Heart left ventricle (tissue), 16 donors: ENCODE measurements around the gene TMIGD1. TPM values are rescaled to one million over a fixed set of nuclear protein-coding genes. Genes with fewer than 3 reads are reported as not detected.

Source experiments
- ATAC-seq, 4 donors: fragments of 200-7000 bp; cut with Tn5 transposase; one replicate each; pipeline ENCODE4 v1.9.1; 2020 to 2022; ENCODE audit warnings: moderate library complexity in 4 of 4, mild to moderate bottlenecking in 3 of 4, moderate number of reproducible peaks in 1 of 4
- DNase-seq, 5 donors: peaks; one replicate each; pipeline ENCODE4 v3.0.0-alpha.2; 2020
- H3K27ac ChIP-seq, 12 donors: fragments of 200-600 bp; sonication (generic) in 4 of 12; one replicate each; pipeline versions ENCODE4 v1.5.0 to v1.8.0; 2016 to 2022; ENCODE audit warnings: mild to moderate bottlenecking in 2 of 12
- H3K27me3 ChIP-seq, 9 donors: fragments of 200-600 bp; sonication (generic) in 2 of 9; one replicate each; pipeline versions ENCODE4 v1.5.1 to v1.8.0; 2016 to 2022; ENCODE audit warnings: mild to moderate bottlenecking in 3 of 9
- H3K36me3 ChIP-seq, 9 donors: fragments of 200-600 bp; sonication (generic) in 2 of 9; one replicate each; pipeline versions ENCODE4 v1.5.0 to v1.8.0; 2018 to 2022; ENCODE audit warnings: mild to moderate bottlenecking in 2 of 9
- H3K4me1 ChIP-seq, 12 donors: fragments of 200-600 bp; sonication (generic) in 4 of 12; one replicate each; pipeline versions ENCODE4 v1.5.0 to v1.8.0; 2016 to 2022; ENCODE audit warnings: mild to moderate bottlenecking in 3 of 12
- H3K4me3 ChIP-seq, 12 donors: fragments of 200-600 bp; sonication (generic) in 4 of 12; one replicate each; pipeline versions ENCODE4 v1.5.0 to v1.8.0; 2017 to 2022; ENCODE audit warnings: mild to moderate bottlenecking in 9 of 12, moderate library complexity in 4 of 12
- H3K9me3 ChIP-seq, 12 donors: fragments of 200-600 bp; sonication (generic) in 4 of 12; one replicate each; pipeline versions ENCODE4 v1.5.0 to v1.8.0; 2016 to 2022; ENCODE audit warnings: mild to moderate bottlenecking in 1 of 12
- CTCF ChIP-seq, 12 donors: fragments of 200-600 bp; sonication (generic) in 4 of 12; IDR thresholded peaks; one replicate each; pipeline versions ENCODE4 v1.5.0 to v1.8.0; 2018 to 2022; ENCODE audit warnings: antibody characterized with exemption in 12 of 12, mild to moderate bottlenecking in 5 of 12
- POLR2A ChIP-seq, 2 donors: fragments of 450-650 bp; IDR thresholded peaks; one replicate each; pipeline ENCODE4 v1.6.1; 2017; ENCODE audit warnings: antibody characterized with exemption in 2 of 2, mild to moderate bottlenecking in 2 of 2, moderate library complexity in 2 of 2
- WGBS, 4 donors: extraction: QIAGEN DNeasy Blood & Tissue Kit in 2 of 4; methylation state at CpG; one replicate each; pipeline versions ENCODE4 v1.1.5 to v1.1.7; 2013 to 2018; 5-methylcytosine and 5-hydroxymethylcytosine counted together
- intact Hi-C, 10 donors: fragments of 100-400 bp; cut with DNase I; formaldehyde crosslinking; loops; one replicate each; pipeline versions ENCODE4 v1.11.1 to v1.14.2; 2022
- polyA plus RNA-seq, 2 donors: library from polyadenylated mRNA; stranded (reverse); fragments of 200-250 nt; gene quantifications; one replicate each; pipeline ENCODE4 v1.2.3, GENCODE V29; 2013
- total RNA-seq, 9 donors: library from RNA; depleted of rRNA in 2 of 9; stranded (reverse); fragments of >200 nt in 2 of 9; fragmentation: NEBNext Ultra II Directional in 3 of 9; extraction: Animal tissue kit (Norgen Biotek cat#: 25700) in 3 of 9; gene quantifications; one replicate each; pipeline versions ENCODE4 v1.1.0 to v1.2.4, GENCODE V29; 2016 to 2023
- donor health status: ischemic (EF 13 %, LVEDD 7.1; RV severe dilation, severe dysfunction).
- donor health status: healthy with polysubstance abuse.
- donor health status: DM: no; HTN: yes; CAD: no.
- donor health status: DM: no; HTN: no; CAD: no.
- donor health status: ischemic (EF 25% LVEDD 6.9; RV normal size, moderate dysfunction).
- donor health status: ischemic (EF 25% LVEDD 5.7; RV mildly dilated, moderate dysfunction).
- donor health status: healthy.
- donor health status: DM: yes; HTN: yes; CAD: no.
- donor health status: ischemic (EF 35%, LVEDD 5.7; RV mildly dilated, moderate dysfunction).
- donor health status: nonischemic (EF 11% LVEDD 7.7; RV severe dilation, severe dysfunction).
- donor health status: DM: yes; HTN: yes; CAD: no.
- donor health status: PGD.
- donor health status: ischemic (EF 29% LVEDD 5.4; RV normal size, mild dysfunction).
- donor health status: nonischemic (EF 23%, LVEDD 6.1; RV moderate dilation, normal function).

The TMIGD1 gene
- total and polyA plus RNA-seq, 11 donors = not detected

GRCh38 chr17:30273373-30273772, 60.5 kb downstream of the TMIGD1 start:
- intact Hi-C loops = no loop called here
- Histone ChIP-seq H3K4me1 (peaks cover 0 to 7% (median 0%) of the 10 kb centered on the region in 12 donors), H3K27me3 (no peaks in the 10 kb centered on the region), H3K27ac (no peak overlapping the region), H3K9me3 (no peaks in the 10 kb centered on the region), H3K4me3 (no peak overlapping the region), H3K36me3 (peaks cover 0 to 93% (median 72%) of the 10 kb centered on the region in 9 donors)
- DNase-seq (no peak), ATAC-seq (no peak)
- WGBS, 4 donors = 74 to 84% (median 79%) methylated on average over 6 of the region's 6 CpGs
- TF ChIP-seq CTCF (IDR thresholded peaks at IDR 0.05) = no peak

DNA sequence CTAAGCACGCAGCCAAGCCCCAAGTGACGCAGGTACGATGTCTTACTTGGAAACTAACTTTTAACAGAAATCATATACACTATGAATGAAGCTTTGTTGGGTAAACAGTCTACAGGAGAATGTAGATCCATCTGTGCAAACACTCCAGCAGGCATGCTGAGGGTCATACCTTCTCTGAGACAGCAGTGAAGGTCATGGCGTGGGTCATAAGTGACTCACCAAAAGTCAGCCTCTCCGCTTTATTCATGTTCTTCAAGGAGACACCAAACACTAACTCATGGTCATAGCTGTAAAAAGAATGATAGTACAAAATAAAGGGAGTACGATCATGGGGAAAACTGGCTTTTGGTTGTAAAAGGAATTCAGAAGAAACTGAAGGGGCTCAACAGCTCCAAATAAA, 62.8 kb downstream of the TMIGD1 start:
- H3K36me3 ChIP-seq = peaks cover 0 to 99% (median 87%) of the 10 kb centered on the region in 9 donors
- 94 to 97% (median 97%) methylated on average over 6 of the region's 6 CpGs for WGBS, 4 donors
- H3K4me3 ChIP-seq = no peak overlapping the region
- DNase-seq (no peak), ATAC-seq (no peak)
- H3K27ac ChIP-seq = no peak overlapping the region
- intact Hi-C loops = no loop called here
- TF ChIP-seq CTCF (IDR thresholded peaks at IDR 0.05) = no peak
- no peak for TF ChIP-seq POLR2A (IDR thresholded peaks at IDR 0.05)
- H3K27me3 ChIP-seq = no peaks in the 10 kb centered on the region
- no peaks in the 10 kb centered on the region for H3K4me1 ChIP-seq
- no peaks in the 10 kb centered on the region for H3K9me3 ChIP-seq

DNA sequence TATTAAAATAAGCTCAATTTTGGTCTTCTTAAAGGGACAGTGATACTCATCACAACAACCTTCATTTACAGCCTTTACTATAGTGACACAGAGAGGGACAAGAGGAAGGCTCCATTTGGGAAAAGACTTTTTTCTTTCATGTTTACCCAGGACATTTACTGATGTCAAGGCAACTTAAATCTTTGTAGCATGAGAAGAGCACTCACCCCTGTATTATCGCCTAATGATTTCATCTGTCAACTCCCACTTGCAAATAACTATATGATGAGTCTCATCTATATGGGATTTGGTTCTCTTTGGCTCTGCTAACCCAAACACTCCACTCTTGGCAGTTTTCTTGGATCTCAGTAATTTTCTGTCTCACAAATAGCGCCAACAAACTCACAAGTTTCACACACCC, 66.2 kb downstream of the TMIGD1 start:
- no peaks in the 10 kb centered on the region for H3K27me3 ChIP-seq
- peaks cover 3 to 30% (median 19%) of the 10 kb centered on the region in 12 donors for H3K4me1 ChIP-seq
- no peak for TF ChIP-seq CTCF (IDR thresholded peaks at IDR 0.05)
- intact Hi-C loops = no loop called here
- H3K4me3 ChIP-seq = no peak overlapping the region
- H3K27ac ChIP-seq = no peak overlapping the region
- ATAC-seq (no peak), DNase-seq (no peak)
- 95 to 99% (median 99%) methylated on average over 2 of the region's 2 CpGs for WGBS, 4 donors
- no peaks in the 10 kb centered on the region for H3K9me3 ChIP-seq
- peaks cover 0 to 94% (median 72%) of the 10 kb centered on the region in 9 donors for H3K36me3 ChIP-seq

Other genes starting within 250 kb of the TMIGD1 start
- 10 to 100 TPM; 10.6 to 34.3 (median 25.0) TPM for gene NSRP1, start 217.2 kb downstream of the TMIGD1 start, total RNA-seq
- gene NSRP1, start 217.2 kb downstream of the TMIGD1 start, polyA plus RNA-seq = 10 to 100 TPM; 30.0 to 36.6 TPM
- gene SLC6A4, start 98.4 kb downstream of the TMIGD1 start, total RNA-seq = 1 to 10 TPM in 1 of 9 donors, under 1 TPM in 4, not detected in 4; 0.10 to 1.8 (median 0.17) TPM
- under 1 TPM; 0.04 to 0.73 TPM for gene SLC6A4, start 98.4 kb downstream of the TMIGD1 start, polyA plus RNA-seq
- gene BLMH, start 42.1 kb downstream of the TMIGD1 start, total RNA-seq = 10 to 100 TPM; 11.1 to 26.2 (median 15.4) TPM
- gene BLMH, start 42.1 kb downstream of the TMIGD1 start, polyA plus RNA-seq = 10 to 100 TPM in 1 of 2 donors, 1 to 10 TPM in 1; 5.3 to 22.1 TPM
- 10 to 100 TPM; 18.9 to 54.2 (median 31.8) TPM for gene CPD, start 44.9 kb upstream of the TMIGD1 start, total RNA-seq
- gene CPD, start 44.9 kb upstream of the TMIGD1 start, polyA plus RNA-seq = 10 to 100 TPM in 1 of 2 donors, 1 to 10 TPM in 1; 3.6 to 36.7 TPM
- 10 to 100 TPM; 24.9 to 39.7 (median 32.0) TPM for gene GOSR1, start 143.4 kb upstream of the TMIGD1 start, total RNA-seq
- gene GOSR1, start 143.4 kb upstream of the TMIGD1 start, polyA plus RNA-seq = 10 to 100 TPM in 1 of 2 donors, 1 to 10 TPM in 1; 8.9 to 20.6 TPM